G401 (cell line): ENCODE data around the gene CHURC1. TPM values are rescaled to one million over a fixed set of nuclear protein-coding genes. Genes with fewer than 3 reads are reported as not detected.

Experiments used
- DNase-seq: peaks from one replicate; pipeline ENCODE4 v3.0.0-alpha.2; 2015; ENCODE audit warnings: low spot score
- in situ Hi-C: cut with HindIII; loops from 2 replicates; pipeline ENCODE4 v1.10.0; 2016; ENCODE audit warnings: low sequenced_read_pairs, mixed read lengths
- total RNA-seq: library from RNA; depleted of rRNA; stranded (reverse); fragments of >200 nt; shearing (Covaris generic); gene quantifications from 2 replicates; pipeline ENCODE4 v1.2.3, GENCODE V29; 2014

The CHURC1 gene
- total RNA-seq, 1 experiment from 2014 or later: 64.1 TPM

DNA sequence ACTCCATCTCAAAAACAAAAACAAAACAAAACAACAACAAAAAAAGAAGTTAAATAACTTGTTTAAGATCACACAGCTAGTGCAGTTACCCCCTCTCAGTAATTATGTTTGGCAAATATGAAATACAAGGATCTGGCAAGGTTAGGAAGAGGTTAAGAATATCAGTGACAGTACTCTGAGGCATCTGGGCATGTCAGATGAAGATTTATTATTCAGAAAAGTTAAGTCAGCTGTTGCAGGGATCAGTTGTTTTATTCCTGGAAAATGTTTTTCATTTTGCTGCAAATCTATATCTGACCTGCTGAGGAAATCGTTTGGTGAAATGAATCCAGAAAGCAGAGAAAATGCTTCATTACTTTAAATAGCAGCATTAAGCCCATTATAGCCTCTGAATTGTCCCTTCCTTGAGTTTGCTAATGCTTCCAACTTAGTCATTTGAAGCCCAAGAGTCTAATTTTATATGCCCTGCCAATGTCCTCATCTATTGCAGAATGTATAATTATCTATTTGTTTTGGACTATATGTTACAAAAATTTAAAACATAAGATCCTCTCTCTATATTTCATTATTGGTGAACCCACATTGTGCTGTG, 20.2 kb downstream of the CHURC1 start:
- in situ Hi-C loops: no loop called here
- DNase-seq: no peak

DNA sequence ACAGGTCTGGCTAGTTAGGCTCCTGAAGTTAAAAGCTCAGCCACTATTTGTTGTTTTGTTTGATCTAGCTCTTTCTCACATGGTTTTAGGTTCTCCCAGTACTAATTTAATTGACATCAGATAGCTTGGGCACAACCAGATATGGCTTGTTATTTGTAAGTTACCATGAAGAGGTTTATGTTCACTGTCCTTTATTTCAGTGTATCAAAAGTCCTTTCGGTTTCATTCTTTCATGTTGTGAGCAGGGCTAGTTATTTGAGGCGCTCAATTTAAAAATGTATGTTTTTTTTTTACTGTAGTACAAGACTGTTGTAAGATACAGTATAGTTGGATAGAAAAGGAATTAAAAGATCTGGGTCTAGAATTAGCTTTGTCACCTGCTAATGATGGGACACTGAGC, 21.3 kb downstream of the CHURC1 start:
- DNase-seq: no peak
- in situ Hi-C loops: no loop called here

DNA sequence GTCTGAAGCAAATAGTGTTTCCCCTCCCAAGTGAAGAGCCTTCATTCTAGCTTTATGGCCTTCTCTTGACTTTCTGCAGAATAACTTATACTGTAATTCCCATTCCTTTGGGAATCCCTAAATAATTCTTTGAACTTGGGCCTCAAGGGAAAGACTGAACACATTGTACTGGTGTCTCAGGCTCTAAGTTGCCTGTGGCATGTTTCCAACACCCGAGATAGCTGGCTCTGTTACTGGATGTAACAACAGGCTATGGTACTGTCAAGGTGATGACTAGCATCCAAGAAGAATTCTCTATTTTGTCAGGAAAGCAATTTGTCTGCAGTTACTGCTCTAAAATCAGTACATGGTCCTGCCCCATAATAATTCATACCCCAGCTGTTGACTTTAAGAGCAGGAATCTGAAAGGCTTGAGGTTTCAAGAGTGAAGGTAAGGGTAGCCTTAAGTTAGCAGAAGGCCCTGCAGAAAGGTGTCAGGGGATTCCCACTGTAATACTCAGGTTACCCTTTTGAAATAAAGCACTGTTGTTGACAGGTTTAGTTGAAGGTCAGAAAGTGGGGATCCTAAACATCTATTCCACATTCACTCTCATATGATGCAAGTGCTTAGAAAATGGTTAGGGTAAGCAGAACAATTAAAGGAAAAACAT, 23.0 kb downstream of the CHURC1 start:
- in situ Hi-C loops: no loop called here

DNA sequence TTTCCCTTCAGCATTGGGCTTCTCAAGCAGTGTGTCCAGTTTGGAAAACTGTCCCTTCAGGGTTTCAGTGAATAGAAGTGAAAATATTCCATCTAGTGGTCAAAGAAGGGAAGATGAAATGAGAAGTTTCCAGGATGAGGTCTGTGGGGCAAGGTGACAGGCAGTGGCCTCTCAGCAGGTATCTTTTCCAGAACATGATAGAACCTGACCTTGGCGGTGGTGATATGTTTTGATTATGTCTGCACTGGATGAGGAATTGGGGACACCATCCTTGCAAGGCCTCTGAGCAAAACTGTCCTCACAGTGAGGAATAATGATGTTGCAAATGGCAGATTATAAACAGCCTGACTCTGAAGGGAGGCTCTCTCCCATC, 23.6 kb downstream of the CHURC1 start:
- in situ Hi-C loops: no loop called here
- peak; percentile 72 for DNase-seq

More for the DNA sequence above, 23.0 kb downstream of the CHURC1 start:
- DNase-seq: peak; percentile 57

DNA sequence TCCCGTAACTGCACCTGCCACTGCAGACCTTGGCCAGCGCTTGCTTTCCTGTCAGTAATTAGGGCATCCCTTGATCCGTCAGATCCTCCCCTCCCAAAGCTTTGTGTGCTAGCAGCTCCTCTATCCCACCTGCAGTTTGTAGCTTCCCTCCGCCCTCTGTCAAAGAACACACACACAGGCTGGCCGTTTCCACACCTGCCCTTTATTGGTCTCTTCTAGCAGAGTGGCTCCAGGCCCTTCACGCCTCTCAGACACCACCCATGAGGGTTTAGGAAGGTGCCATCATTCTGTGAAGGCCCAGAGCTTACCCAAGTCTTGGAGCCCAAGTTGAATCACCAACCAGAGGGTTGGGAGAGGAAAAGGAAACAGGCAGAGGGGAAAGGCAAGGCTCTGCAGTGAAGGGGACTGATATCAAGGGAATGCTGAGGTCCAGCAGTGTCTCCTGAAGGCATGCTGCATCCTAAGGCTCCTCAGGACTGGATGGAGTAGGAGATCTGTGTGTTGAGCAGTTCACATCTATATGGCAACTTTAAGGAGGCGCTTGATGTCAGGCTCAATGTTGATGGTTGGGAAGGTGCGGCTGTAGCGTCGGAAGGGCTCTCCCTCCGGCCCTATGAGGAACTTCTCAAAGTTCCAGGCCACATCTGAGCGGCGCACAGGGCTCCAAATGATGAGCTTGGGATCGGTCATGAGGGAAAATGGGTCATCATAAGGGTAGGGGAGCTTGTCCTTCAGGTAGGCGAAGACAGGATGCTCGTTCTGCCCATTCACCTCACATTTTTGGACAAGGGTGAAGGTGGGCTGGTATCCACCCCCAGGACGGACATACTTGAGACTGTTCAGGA, 24.9 kb downstream of the CHURC1 start:
- DNase-seq: peak; percentile 75
- in situ Hi-C loops: no loop called here

DNA sequence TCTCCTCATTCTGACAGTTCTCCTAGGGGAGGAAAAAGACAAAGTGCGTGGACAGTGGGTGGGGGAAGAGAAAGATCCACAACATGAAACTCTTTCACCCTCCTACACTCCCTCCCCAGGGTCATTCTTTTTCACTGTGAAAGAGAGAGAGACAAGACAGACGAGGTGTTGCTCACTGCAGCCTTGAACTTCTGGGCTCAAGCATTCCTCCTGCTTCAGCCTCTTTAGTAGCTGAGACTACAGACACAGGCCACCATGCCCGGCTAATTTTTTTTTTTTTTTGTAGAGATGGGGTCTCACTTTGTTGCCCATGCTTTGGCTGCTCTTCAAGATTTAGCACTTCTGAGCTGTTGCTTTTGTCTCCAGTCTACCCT, 25.5 kb downstream of the CHURC1 start:
- in situ Hi-C loops: no loop called here
- no peak for DNase-seq

DNA sequence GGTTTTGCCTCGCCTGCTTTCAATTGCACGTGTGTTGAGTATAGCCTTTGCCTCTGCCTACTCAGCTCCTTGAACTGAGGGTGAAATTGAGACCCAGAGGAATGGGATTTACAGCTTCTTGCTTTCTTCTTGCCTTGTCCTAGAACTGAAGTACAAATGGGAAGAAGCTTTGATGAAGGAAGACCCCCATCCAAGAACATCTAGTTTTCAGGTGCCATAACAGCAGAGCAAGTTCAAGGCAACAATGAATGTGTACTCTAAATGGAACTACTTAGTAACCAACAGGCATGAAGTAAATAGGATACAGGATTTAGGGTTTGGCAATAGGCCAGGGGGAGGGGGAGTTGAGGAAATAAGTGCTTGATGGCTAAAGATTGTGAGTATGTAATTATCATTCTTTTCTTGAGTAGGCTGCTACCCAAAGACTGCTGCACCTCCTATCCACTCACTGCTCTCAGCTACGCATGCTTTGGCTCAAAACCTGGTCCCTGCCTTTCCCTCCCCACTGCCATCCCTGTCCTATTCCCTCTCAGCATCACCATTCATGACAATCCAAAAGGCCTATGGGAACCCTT, 26.2 kb downstream of the CHURC1 start:
- in situ Hi-C loops: no loop called here
- DNase-seq: no peak

DNA sequence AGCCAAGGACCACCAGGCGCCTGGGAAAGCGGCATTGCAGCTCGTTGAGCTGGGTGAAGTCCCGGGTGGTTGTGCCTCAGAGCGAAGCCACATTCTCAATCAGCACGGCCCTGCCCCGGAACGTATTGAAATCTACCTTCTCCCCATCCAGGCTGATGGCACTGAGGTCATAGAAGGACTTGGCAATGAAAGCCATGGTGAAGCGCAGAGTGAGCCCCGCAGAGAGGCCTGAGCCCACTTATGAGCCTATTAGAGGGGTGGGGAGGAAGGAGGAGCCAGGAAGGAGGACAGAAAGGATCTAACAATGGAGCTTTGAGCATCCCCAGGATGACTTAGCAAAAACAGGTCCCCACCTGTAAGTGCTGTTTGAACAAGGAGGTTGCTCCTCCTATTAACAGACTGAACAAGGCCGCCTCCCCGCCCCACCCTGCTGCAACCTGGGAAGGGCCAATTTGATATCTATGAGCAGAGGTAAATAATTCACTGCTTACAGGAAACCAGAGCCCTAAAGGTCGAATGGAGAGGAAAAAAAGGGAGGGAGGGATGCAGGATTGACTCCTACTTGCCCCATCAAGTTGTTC, 28.4 kb downstream of the CHURC1 start, which contains the start of gene GPX2:
Gene GPX2 (minus strand): TSS at position 215 of the 581 bp plus-strand sequence. CDS start 19 bp downstream, at position 196.
- in situ Hi-C loops: no loop called here
- DNase-seq: no peak

DNA sequence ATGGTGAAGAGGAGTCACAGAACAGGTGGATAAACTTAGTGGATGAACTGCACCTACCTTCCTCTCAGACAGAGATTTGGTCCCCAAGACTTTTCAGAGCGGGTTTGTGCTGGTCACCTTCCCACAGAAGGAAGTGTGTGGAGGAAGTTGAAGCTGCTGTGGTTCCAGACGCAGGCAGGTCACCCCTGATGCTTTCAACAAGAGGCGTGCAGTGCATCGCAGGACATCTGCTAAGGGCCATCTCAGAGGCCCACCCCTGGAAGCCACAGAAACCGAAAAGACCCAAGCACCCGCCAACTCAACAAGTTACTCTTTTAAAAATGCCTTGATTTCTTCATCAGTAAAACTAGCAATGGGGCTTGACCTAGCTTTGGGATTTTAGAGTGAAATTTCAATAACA, 29.3 kb downstream of the CHURC1 start:
- in situ Hi-C loops: no loop called here
- no peak for DNase-seq

DNA sequence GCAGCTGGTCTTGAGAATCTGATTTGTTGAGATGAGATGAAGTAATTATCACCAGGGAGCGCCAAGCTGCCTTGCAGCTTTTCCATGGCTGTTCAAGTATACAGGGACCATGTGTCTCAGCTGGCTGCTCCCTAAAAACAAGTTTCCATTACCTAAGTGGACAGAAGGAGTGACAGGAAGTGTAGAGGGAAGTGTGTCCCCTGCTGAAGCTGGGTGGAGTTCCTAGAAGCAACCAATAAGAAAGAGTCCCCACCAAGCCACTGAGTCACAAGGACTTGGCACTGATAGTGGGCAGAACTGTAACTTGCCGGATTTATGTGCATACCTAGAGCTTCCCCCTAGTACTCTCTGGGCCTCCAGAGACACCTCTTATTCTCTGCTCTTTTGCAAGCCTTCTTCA, 29.8 kb downstream of the CHURC1 start:
- DNase-seq: no peak
- in situ Hi-C loops: no loop called here

DNA sequence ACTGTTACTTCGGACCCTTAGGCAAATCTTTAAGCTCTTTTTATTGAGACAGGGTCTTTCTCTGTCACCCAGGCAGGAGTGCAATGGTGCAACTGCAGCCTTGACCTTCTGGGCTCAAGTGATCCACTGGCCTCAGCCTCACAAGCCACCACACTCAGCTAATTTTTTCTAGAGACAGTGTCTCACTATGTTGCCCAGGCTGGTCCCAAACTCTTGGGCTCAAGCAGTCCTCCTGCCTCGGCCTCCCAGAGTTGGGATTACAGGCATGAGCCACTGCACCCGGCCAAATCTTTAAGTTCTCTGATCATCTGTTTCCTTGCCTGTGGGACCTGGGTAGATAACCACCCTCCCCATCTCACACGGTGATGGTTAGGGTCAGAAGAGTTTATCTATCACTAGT, 30.6 kb downstream of the CHURC1 start:
- no peak for DNase-seq
- in situ Hi-C loops: no loop called here

DNA sequence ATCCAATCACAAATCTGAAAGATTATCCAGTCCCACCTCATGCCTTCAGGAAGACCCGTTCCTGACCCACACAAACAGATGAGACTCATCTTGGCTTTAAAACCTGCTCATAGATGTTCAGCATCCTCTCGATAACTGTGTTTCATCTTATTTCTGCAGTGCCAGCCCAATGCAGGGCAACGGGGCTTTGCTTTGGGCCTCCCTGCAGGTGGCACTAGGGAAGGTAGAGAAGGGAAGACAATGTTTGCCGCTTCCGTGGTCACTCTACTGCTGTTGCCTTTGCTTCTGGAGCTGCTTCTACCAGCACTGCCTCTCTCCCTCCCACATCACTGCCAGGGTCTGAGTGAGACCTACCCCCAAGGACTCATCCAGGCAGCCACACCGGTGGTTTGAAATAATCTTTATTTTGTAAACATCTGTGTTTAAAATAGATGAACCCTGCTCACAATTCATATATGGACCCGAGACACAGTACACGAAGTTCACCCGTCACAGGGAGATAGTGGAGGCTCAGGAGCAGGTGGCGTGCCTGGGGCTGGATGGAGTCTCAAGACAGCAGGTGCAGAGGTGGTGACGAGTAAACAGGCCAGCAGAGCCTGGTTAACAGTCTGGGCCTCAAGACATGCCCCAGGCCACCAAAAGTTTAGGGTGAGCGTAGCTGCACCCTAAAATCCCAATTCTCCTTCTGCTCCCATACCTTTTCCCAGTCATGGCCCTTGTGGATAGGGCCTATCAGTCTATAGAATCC, 31.4 kb downstream of the CHURC1 start:
- in situ Hi-C loops: no loop called here
- DNase-seq: no peak

DNA sequence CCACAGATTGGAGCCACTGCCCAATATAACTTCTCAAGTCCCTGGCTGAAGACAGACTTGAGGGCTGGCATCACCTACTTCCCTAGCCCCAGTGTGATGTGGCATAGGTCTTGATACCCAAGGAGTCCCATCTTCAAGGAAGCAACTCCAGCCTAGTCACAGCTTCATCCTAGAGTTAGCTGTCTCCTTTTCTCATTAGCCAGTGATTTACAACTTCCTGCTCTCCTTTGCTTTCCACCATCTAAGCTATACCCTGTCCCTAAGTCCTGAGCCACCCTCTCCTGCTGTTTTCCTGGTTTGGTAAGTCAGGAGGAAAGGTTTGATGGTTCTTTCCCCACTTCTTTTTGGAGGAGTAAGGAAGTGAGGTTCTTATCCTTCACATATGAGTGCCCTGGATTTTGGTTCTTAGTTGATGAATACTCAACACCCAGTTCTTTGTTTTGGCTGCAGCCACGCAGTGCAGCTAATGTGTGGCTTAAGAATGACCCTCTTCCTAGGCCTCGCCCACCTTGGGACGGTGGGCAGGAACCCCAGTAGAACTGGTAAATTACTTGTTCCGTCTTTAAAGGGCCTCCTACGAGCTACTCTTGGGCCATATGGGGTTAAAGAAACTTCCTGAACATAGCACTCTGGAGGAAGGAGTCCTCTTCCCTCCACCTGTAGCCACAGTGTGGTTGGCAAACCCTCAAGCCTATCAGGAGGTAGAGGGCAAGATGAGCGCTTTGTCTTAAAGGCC, 32.2 kb downstream of the CHURC1 start:
- DNase-seq: no peak
- in situ Hi-C loops: no loop called here

DNA sequence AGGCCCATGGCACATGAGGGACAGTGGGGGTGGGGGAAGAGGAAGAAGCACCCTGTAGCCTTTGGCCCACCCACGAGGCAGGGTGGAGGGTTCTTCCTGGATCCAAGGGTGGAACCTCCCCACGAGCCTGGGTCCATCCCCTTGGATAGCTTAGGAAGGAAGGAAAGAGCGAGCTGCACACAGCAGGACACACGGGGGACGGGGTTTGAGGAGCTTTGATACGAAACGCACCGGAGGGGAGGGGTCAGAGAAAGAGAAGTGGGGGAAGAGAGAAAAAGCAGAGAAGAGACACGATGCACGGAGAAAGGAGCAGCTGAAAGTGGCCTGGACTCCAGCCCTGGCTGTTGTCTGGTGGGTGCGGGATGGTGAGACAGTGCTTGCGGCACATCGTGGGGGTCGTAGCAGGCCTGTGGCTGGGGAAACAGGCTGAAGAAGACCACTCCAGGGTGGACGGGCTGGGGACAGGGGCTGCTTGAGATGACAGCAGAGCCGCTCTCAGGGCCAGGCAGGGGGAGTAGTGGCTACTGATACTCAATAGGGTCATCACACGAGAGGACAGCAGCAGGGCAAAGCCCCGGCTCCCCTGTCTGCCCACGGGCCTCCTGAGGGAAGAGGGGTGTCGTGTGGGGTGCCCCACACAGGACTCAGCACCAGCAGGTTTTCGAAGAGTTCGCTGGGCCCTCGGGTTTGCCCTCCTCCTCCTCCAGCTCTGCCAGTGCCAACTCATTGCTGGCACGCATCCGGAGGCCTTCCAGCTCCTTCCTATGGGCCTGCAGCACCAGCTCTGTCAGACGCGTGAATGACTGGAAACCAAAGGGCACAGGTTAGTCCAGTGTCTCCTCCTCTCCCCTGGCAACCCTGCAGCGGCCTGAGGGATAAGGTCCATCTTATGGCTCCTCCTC, 33.7 kb downstream of the CHURC1 start:
- peak; percentile 67 for DNase-seq

DNA sequence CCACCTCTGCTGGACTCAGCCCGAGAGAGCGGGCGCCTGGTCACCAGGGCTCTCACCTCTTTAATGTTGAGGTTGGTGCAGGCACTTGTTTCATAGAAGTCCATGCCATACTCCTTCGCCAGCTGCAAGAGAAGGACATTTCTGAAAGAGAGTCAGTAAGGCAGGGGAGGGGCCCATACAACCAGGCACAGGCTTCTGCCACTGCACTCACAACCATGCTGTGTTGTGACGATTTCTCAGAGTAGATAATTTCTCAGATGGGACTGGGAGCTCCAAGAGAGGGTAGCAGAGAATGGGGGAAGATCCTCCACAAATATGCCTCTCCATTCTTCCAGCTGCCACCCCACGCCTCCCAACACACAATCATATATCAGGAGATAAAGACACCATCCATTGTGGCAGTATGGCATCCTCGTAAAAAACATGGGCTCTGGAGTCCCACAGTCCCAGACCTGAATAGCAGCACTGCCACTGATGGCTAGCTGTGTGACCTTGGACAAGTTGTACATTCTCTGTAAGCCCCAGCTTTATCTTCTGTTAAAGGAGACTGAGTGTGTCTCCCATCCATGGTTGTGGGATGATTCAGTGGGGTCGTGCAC, 34.5 kb downstream of the CHURC1 start:
- in situ Hi-C loops: no loop called here
- no peak for DNase-seq

More for the DNA sequence above, 33.7 kb downstream of the CHURC1 start:
- in situ Hi-C loops: no loop called here

DNA sequence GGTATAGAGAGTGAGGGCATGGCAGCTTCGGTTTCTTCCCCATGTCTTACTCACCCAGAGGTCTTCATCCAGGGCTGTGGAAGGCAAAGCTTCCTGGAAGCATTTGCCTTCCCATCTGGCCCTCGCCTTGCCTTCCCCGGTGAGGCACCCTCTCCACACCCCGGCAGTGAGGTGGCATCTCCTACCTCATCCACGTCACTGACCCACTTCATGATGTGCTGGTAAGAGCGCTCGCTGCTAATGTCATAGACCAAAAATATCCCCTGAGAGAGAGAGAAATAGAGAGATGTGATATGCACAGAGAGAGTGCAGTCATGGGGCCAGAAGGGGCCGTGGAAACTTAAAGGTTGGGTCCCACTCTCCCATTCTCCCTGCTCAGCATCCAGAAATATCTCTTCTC, 36.6 kb downstream of the CHURC1 start:
- in situ Hi-C loops: no loop called here
- no peak for DNase-seq

DNA sequence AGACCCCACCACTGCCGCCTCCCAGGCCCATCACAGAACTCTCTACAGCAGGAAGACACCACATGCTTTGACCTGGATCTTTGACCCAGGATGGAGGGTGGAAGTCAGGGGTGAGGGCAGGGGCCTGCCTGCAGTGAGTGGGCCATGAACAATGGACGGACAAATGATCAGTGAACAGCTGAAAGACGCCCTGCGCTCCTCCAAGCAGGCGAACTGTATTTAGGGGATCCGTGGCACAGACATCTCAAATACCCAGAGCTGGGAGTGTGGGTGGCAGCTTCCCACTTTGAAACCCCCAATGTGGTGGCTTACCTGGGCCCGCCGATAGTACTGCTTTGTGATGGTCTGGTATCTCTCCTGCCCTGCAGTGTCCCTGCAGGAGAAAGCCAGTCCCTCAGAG, 37.0 kb downstream of the CHURC1 start:
- in situ Hi-C loops: no loop called here
- no peak for DNase-seq
